Measurements from ENCODE around the gene SIGMAR1.

Gene SIGMAR1

GRCh38 chr9:34637356-34638137 is at the start of gene SIGMAR1:
SIGMAR1 (minus strand) TSS chr9:34637787; CDS start chr9:34637697, 90 bp downstream.
- peak; percentile 95 for DNase-seq (ENCODE audit: low spot score)

GRCh38 chr9:34686732-34687131 is 49.1 kb upstream of the SIGMAR1 start:
- DNase-seq (ENCODE audit: low spot score): no peak

- DNase-seq (ENCODE audit: low spot score): no peak
These were observed 48.6 kb upstream of the SIGMAR1 start for GRCh38 chr9:34686231-34686630.

GRCh38 chr9:34685591-34685990 is 48.0 kb upstream of the SIGMAR1 start:
- DNase-seq (ENCODE audit: low spot score): no peak

GRCh38 chr9:34684816-34685215 is 47.2 kb upstream of the SIGMAR1 start:
- no peak for DNase-seq (ENCODE audit: low spot score)

- no peak for DNase-seq (ENCODE audit: low spot score)
These were observed 46.6 kb upstream of the SIGMAR1 start for GRCh38 chr9:34684145-34684544.

- no peak for DNase-seq (ENCODE audit: low spot score)
These were observed 38.3 kb upstream of the SIGMAR1 start for GRCh38 chr9:34675869-34676268.

GRCh38 chr9:34675048-34675714 is 37.6 kb upstream of the SIGMAR1 start:
- peak; percentile 60 for DNase-seq (ENCODE audit: low spot score)

- no peak for DNase-seq (ENCODE audit: low spot score)
These were observed 36.9 kb upstream of the SIGMAR1 start for GRCh38 chr9:34674440-34674839.

- DNase-seq (ENCODE audit: low spot score): no peak
These were observed 33.7 kb upstream of the SIGMAR1 start for GRCh38 chr9:34671307-34671706.

GRCh38 chr9:34669809-34670562 is 32.4 kb upstream of the SIGMAR1 start:
- no peak for DNase-seq (ENCODE audit: low spot score)

- DNase-seq (ENCODE audit: low spot score): peak; percentile 91
These were observed 28.0 kb upstream of the SIGMAR1 start for GRCh38 chr9:34665381-34666250.

GRCh38 chr9:34665067-34665380 is 27.4 kb upstream of the SIGMAR1 start:
- DNase-seq (ENCODE audit: low spot score): no peak

GRCh38 chr9:34664281-34665066 is 26.9 kb upstream of the SIGMAR1 start:
- DNase-seq (ENCODE audit: low spot score): peak; percentile 86

- peak; percentile 87 for DNase-seq (ENCODE audit: low spot score)
These were observed 25.7 kb upstream of the SIGMAR1 start for GRCh38 chr9:34663303-34663605.

GRCh38 chr9:34662526-34663302 is 25.1 kb upstream of the SIGMAR1 start, which contains the start of gene CCL27:
CCL27 (minus strand) TSS chr9:34662657; CDS start chr9:34662633, 24 bp downstream.
- peak; percentile 69 for DNase-seq (ENCODE audit: low spot score)

- DNase-seq (ENCODE audit: low spot score): peak; percentile 25
These were observed 22.1 kb upstream of the SIGMAR1 start for GRCh38 chr9:34659592-34660253.

GRCh38 chr9:34658461-34658860 is 20.9 kb upstream of the SIGMAR1 start:
- no peak for DNase-seq (ENCODE audit: low spot score)

- DNase-seq (ENCODE audit: low spot score): no peak
These were observed 19.4 kb upstream of the SIGMAR1 start for GRCh38 chr9:34656992-34657391.

GRCh38 chr9:34655394-34655793 is 17.8 kb upstream of the SIGMAR1 start:
- no peak for DNase-seq (ENCODE audit: low spot score)
